ENCODE data around the gene ACTR6.

Gene ACTR6

GRCh38 chr12:100267603-100268281 lies 67.1 kb downstream of the ACTR6 start:
- DNase-seq = no peak

- DNase-seq = no peak
Observed at GRCh38 chr12:100268835-100269564, 68.4 kb downstream of the ACTR6 start.

- DNase-seq = no peak
Observed at GRCh38 chr12:100273782-100274181, 73.2 kb downstream of the ACTR6 start.
